Hepatocyte (in vitro differentiated cells): Measurements from ENCODE around the gene NCBP3. TPM values are rescaled to one million over a fixed set of nuclear protein-coding genes. Genes with fewer than 3 reads are reported as not detected.

ENCODE experiments used
- DNase-seq: peaks from one replicate; pipeline ENCODE4 v3.0.0-alpha.2; 2016; ENCODE audit warnings: low spot score
- H2AFZ ChIP-seq: fragments of 200-600 bp; sonication (generic); 2 replicates; pipeline ENCODE4 v1.6.0; 2016; ENCODE audit warnings: antibody characterized with exemption, mild to moderate bottlenecking
- H3K27ac ChIP-seq: fragments of 200-600 bp; sonication (generic); 2 replicates; pipeline ENCODE4 v1.5.1; 2016; ENCODE audit warnings: mild to moderate bottlenecking
- H3K27me3 ChIP-seq: fragments of 200-600 bp; sonication (generic); 2 replicates; pipeline ENCODE4 v1.6.1; 2016
- H3K36me3 ChIP-seq: fragments of 200-600 bp; sonication (generic); replicated peaks from 2 replicates; pipeline ENCODE4 v1.5.1; 2016; ENCODE audit warnings: low read depth; ENCODE audit not compliant: insufficient read depth
- H3K4me1 ChIP-seq: fragments of 200-600 bp; sonication (generic); 2 replicates; pipeline ENCODE4 v1.5.1; 2016; ENCODE audit warnings: mild to moderate bottlenecking, moderate library complexity; ENCODE audit not compliant: insufficient read depth
- H3K4me2 ChIP-seq: fragments of 200-600 bp; sonication (generic); 2 replicates; pipeline ENCODE4 v1.6.0; 2016
- H3K4me3 ChIP-seq: fragments of 200-600 bp; sonication (generic); 2 replicates; pipeline ENCODE4 v1.5.1; 2016; ENCODE audit warnings: mild to moderate bottlenecking
- H3K79me2 ChIP-seq: fragments of 200-600 bp; sonication (generic); 2 replicates; pipeline ENCODE4 v1.6.0; 2017; ENCODE audit warnings: mild to moderate bottlenecking
- H3K9me2 ChIP-seq: fragments of 200-600 bp; sonication (generic); replicated peaks from 2 replicates; pipeline ENCODE4 v1.6.0; 2017; ENCODE audit warnings: mild to moderate bottlenecking; ENCODE audit not compliant: insufficient read depth
- H3K9me3 ChIP-seq: fragments of 200-600 bp; sonication (generic); 2 replicates; pipeline ENCODE4 v1.5.1; 2016; ENCODE audit warnings: low read depth, mild to moderate bottlenecking
- H4K20me1 ChIP-seq: fragments of 200-600 bp; sonication (generic); 2 replicates; pipeline ENCODE4 v1.6.0; 2016; ENCODE audit warnings: mild to moderate bottlenecking; ENCODE audit not compliant: insufficient read depth, poor library complexity, severe bottlenecking
- CTCF ChIP-seq: fragments of 200-600 bp; sonication (generic); IDR thresholded peaks from 2 replicates; pipeline ENCODE4 v1.5.1; 2016; ENCODE audit warnings: antibody characterized with exemption, mild to moderate bottlenecking; ENCODE audit not compliant: poor library complexity
- EZH2 ChIP-seq: fragments of 200-600 bp; sonication (generic); IDR thresholded peaks from 2 replicates; pipeline ENCODE4 v1.6.1; 2016; ENCODE audit warnings: antibody characterized with exemption, mild to moderate bottlenecking, borderline replicate concordance
- EZH2phosphoT487 ChIP-seq: fragments of 200-600 bp; sonication (generic); IDR thresholded peaks from one replicate; pipeline ENCODE4 v1.6.1; 2018; ENCODE audit warnings: antibody characterized with exemption, mild to moderate bottlenecking, low read depth, moderate library complexity; ENCODE audit not compliant: unreplicated experiment, severe bottlenecking
- WGBS: methylation state at CpG from one replicate; pipeline ENCODE4 v1.1.6; 2016; ENCODE audit warnings: low lambda C conversion rate; ENCODE audit errors: missing lambda C conversion rate; 5-methylcytosine and 5-hydroxymethylcytosine counted together
- polyA plus RNA-seq: library from polyadenylated mRNA; unstranded; fragments of >200 nt; fragmentation: Nextera tagmentation; extraction: Ambion mirVana; gene quantifications from 2 replicates; pipeline ENCODE4 v1.2.1, GENCODE V29; 2016
- total RNA-seq: library from RNA; depleted of rRNA; stranded (reverse); fragments of >200 nt; gene quantifications from 2 replicates; pipeline ENCODE4 v1.2.3, GENCODE V29; 2014

NCBP3 gene
- total and polyA plus RNA-seq, 2 experiments from 2014 or later: 20.6 to 31.8 TPM

GRCh38 chr17:3894188-3894587 lies 48.1 kb upstream of the NCBP3 start:
- WGBS: 95% methylated on average over 5 of the region's 5 CpGs
- TF ChIP-seq EZH2 (no peak), EZH2phosphoT487 (no peak), CTCF (no peak)
- peak overlapping the region; percentile 91 for H3K27ac ChIP-seq

DNA sequence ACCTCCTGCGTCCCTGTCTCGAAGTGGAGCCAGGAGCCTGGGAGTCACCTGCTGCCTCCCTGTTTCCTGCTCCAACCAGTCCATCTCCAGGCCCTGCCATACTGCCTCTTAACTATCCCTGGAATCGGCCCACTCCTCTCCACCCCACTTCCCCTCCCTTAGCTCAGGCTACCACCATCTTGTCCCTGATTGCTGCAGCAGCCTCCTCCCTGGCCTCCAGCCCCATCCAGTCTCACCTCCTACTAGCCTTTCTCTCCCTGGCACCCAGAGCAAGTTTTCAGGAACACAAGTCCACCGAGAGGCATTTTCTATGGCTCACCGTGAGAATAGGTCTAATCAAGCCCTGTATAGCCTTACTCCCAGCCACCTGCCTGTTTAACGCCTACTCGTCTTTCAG lies 47.7 kb upstream of the NCBP3 start:
- Histone ChIP-seq H3K4me1 (peaks cover 40% of the 10 kb centered on the region), H3K79me2 (peaks cover 4% of the 10 kb centered on the region), H2AFZ (peak overlapping the region; percentile 48), H3K27ac (peak overlapping the region; percentile 91), H4K20me1 (no peaks in the 10 kb centered on the region), H3K4me2 (peak overlapping the region; percentile 100), H3K9me2 (no peaks in the 10 kb centered on the region), H3K4me3 (no peak overlapping the region), H3K9me3 (no peaks in the 10 kb centered on the region), H3K27me3 (no peaks in the 10 kb centered on the region), H3K36me3 (no peaks in the 10 kb centered on the region)
- TF ChIP-seq CTCF: no peak
- TF ChIP-seq EZH2phosphoT487: no peak
- no peak for TF ChIP-seq EZH2
- WGBS: 82% methylated on average over 7 of the region's 7 CpGs
- DNase-seq: no peak

More at GRCh38 chr17:3894188-3894587, 48.1 kb upstream of the NCBP3 start:
- H3K4me3 ChIP-seq: no peak overlapping the region
- H3K27me3 ChIP-seq: no peaks in the 10 kb centered on the region
- peaks cover 4% of the 10 kb centered on the region for H3K79me2 ChIP-seq
- peak overlapping the region; percentile 100 for H3K4me2 ChIP-seq
- H3K9me2 ChIP-seq: no peaks in the 10 kb centered on the region
- H4K20me1 ChIP-seq: no peaks in the 10 kb centered on the region
- DNase-seq: no peak
- no peaks in the 10 kb centered on the region for H3K36me3 ChIP-seq
- H2AFZ ChIP-seq: no peak overlapping the region
- H3K9me3 ChIP-seq: no peaks in the 10 kb centered on the region
- H3K4me1 ChIP-seq: peaks cover 40% of the 10 kb centered on the region

GRCh38 chr17:3893003-3893719 lies 47.1 kb upstream of the NCBP3 start, which contains the start of gene CAMKK1:
Gene CAMKK1 (minus strand): TSS chr17:3893053. CDS start chr17:3885687, 7,366 bp downstream.
- Histone ChIP-seq H3K36me3 (no peaks in the 10 kb centered on the region), H3K9me2 (no peaks in the 10 kb centered on the region), H3K9me3 (no peaks in the 10 kb centered on the region), H4K20me1 (no peaks in the 10 kb centered on the region), H2AFZ (peak within 1 kb of the TSS; percentile 73), H3K27ac (peak within 1 kb of the TSS; percentile 91), H3K79me2 (peaks cover 4% of the 10 kb centered on the region), H3K27me3 (no peaks in the 10 kb centered on the region), H3K4me3 (peak within 1 kb of the TSS; percentile 78), H3K4me2 (peak within 1 kb of the TSS; percentile 100), H3K4me1 (peaks cover 40% of the 10 kb centered on the region)
- peak; percentile 96 for DNase-seq
- TF ChIP-seq CTCF: no peak
- WGBS: 7% methylated on average over 48 of the region's 75 CpGs
